A673 (cell line): ENCODE results near the gene KIF23. TPM values are rescaled to one million over a fixed set of nuclear protein-coding genes. Genes with fewer than 3 reads are reported as not detected.

ENCODE experiments used
- BruUV-seq: library from RNA; stranded (reverse); fragments of 400-500 nt; replicated peaks from 2 replicates; lab custom pipeline; 2021; lab: Mats Ljungman, UMichigan
- CTCF ChIA-PET: fragments of 300-600 bp; sonication (Branson Sonifier 250); formaldehyde crosslinking; loops from one replicate; lab custom pipeline; 2022; ENCODE audit warnings: antibody characterized with exemption; lab: Charles Lee
- POLR2A ChIA-PET: fragments of 300-600 bp; sonication (Branson Sonifier 250); formaldehyde crosslinking; loops from one replicate; lab custom pipeline; 2022; ENCODE audit warnings: antibody characterized with exemption; ENCODE audit not compliant: low non-redundant PET; lab: Charles Lee
- DNase-seq: peaks from one replicate; pipeline ENCODE4 v3.0.0-alpha.2; 2015; ENCODE audit warnings: low spot score
- H3K27ac ChIP-seq: fragments of 200-600 bp; sonication (generic); 2 replicates; pipeline ENCODE4 v1.5.1; 2016; ENCODE audit warnings: mixed run types, low read depth, mild to moderate bottlenecking, mixed read lengths, antibody characterized with exemption, low read length; ENCODE audit not compliant: poor library complexity, severe bottlenecking
- H3K27me3 ChIP-seq: fragments of 200-600 bp; sonication (generic); replicated peaks from 2 replicates; pipeline ENCODE4 v1.6.1; 2017; ENCODE audit warnings: mixed run types, low read depth, mild to moderate bottlenecking, mixed read lengths, antibody characterized with exemption, low read length; ENCODE audit not compliant: insufficient read depth, poor library complexity
- H3K36me3 ChIP-seq: fragments of 200-600 bp; sonication (generic); 2 replicates; pipeline ENCODE4 v1.6.1; 2016; ENCODE audit warnings: mixed run types, mild to moderate bottlenecking, mixed read lengths, antibody characterized with exemption, low read length; ENCODE audit not compliant: insufficient read depth, poor library complexity, severe bottlenecking
- H3K4me1 ChIP-seq: fragments of 200-600 bp; sonication (generic); 2 replicates; pipeline ENCODE4 v1.6.1; 2017; ENCODE audit warnings: mixed run types, mild to moderate bottlenecking, mixed read lengths, antibody characterized with exemption, low read length; ENCODE audit not compliant: insufficient read depth, poor library complexity, severe bottlenecking
- H3K4me3 ChIP-seq: fragments of 200-600 bp; sonication (generic); 2 replicates; pipeline ENCODE4 v1.5.1; 2016; ENCODE audit warnings: low read depth, mixed run types, mild to moderate bottlenecking, mixed read lengths, low read length; ENCODE audit not compliant: poor library complexity, severe bottlenecking
- H3K9me3 ChIP-seq: fragments of 200-600 bp; sonication (generic); 2 replicates; pipeline ENCODE4 v1.6.1; 2016; ENCODE audit warnings: mixed run types, low read depth, mild to moderate bottlenecking, mixed read lengths, antibody characterized with exemption, low read length; ENCODE audit not compliant: poor library complexity, severe bottlenecking
- EZH2 ChIP-seq: fragments of 200-600 bp; sonication (generic); IDR thresholded peaks from 2 replicates; pipeline ENCODE4 v1.6.1; 2017; ENCODE audit warnings: borderline replicate concordance, low read depth, mild to moderate bottlenecking, mixed read lengths, antibody characterized with exemption, low read length; ENCODE audit not compliant: poor library complexity, severe bottlenecking
- intact Hi-C: fragments of 100-400 bp; cut with micrococcal nuclease; formaldehyde crosslinking; loops from one replicate; pipeline ENCODE4 v1.10.0; 2022; ENCODE audit not compliant: unreplicated experiment
- total RNA-seq: library from RNA; stranded (reverse); gene quantifications from 2 replicates; pipeline ENCODE4 v1.2.3, GENCODE V29; 2021
- TF ChIP-seq, protein P1 (sequence below): fragments of 300-800, 200-600 bp; sonication (generic); conservative IDR thresholded peaks from 2 replicates; pipeline ENCODE4 v1.5.1; 2017; ENCODE audit warnings: low read depth, mild to moderate bottlenecking, antibody characterized with exemption, low read length, moderate library complexity, mixed read lengths

KIF23 gene
- total RNA-seq, 1 experiment from 2014 or later, result 124 TPM

- Histone ChIP-seq H3K36me3 (no peaks in the 10 kb centered on the region), H3K4me1 (no peaks in the 10 kb centered on the region), H3K9me3 (no peaks in the 10 kb centered on the region), H3K27ac (no peak overlapping the region), H3K27me3 (no peaks in the 10 kb centered on the region), H3K4me3 (no peak overlapping the region)
- TF ChIP-seq, protein P1, sequence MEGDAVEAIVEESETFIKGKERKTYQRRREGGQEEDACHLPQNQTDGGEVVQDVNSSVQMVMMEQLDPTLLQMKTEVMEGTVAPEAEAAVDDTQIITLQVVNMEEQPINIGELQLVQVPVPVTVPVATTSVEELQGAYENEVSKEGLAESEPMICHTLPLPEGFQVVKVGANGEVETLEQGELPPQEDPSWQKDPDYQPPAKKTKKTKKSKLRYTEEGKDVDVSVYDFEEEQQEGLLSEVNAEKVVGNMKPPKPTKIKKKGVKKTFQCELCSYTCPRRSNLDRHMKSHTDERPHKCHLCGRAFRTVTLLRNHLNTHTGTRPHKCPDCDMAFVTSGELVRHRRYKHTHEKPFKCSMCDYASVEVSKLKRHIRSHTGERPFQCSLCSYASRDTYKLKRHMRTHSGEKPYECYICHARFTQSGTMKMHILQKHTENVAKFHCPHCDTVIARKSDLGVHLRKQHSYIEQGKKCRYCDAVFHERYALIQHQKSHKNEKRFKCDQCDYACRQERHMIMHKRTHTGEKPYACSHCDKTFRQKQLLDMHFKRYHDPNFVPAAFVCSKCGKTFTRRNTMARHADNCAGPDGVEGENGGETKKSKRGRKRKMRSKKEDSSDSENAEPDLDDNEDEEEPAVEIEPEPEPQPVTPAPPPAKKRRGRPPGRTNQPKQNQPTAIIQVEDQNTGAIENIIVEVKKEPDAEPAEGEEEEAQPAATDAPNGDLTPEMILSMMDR, result peak; percentile 63
- TF ChIP-seq EZH2, result no peak
- POLR2A ChIA-PET, result no interaction called here
- intact Hi-C loops, result loop anchor here (5.0 kb wide), 1 partner anchor 353 kb away; no protein-coding TSS in a partner anchor
- CTCF ChIA-PET, result interaction anchor here (1.0 kb wide), 1 partner anchor 351 kb away, joined by 3 read pairs; no protein-coding TSS in a partner anchor
- no TSS peak for BruUV-seq
- DNase-seq, result peak; percentile 62
These were observed 3.8 kb upstream of the KIF23 start for GRCh38 chr15:69410248-69410874.

DNA sequence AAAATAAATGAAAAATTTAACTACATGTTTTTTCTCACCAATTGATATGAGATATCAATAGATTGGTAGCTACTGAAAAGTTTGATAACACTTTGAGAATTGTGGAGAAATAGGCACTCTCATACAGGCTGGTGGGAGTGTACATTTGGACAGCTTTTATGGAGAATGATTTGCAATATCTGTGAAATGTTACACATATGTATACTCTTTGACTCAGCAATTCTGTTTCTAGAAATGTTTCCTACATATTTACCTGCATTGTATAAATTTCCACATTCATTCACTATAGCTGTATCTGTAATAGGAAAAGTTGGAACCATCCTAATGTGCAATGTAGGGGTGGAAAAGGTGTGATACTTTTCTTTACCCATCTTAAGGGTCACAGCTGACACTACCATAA, 1.9 kb upstream of the KIF23 start:
- Histone ChIP-seq H3K4me3 (no peak overlapping the region), H3K27me3 (no peaks in the 10 kb centered on the region), H3K4me1 (peaks cover 7% of the 10 kb centered on the region), H3K27ac (no peak overlapping the region), H3K36me3 (peaks cover 13% of the 10 kb centered on the region), H3K9me3 (no peaks in the 10 kb centered on the region)
- DNase-seq, result no peak
- POLR2A ChIA-PET, result no interaction called here
- no peak for TF ChIP-seq EZH2
- TF ChIP-seq, protein P1, result no peak
- CTCF ChIA-PET, result no interaction called here
- intact Hi-C loops, result loop anchor here (5.0 kb wide), 1 partner anchor 355 kb away; no protein-coding TSS in a partner anchor
- no TSS peak for BruUV-seq

- Histone ChIP-seq H3K4me1 (peaks cover 7% of the 10 kb centered on the region), H3K4me3 (no peak overlapping the region), H3K27ac (no peak overlapping the region), H3K36me3 (peaks cover 17% of the 10 kb centered on the region), H3K27me3 (no peaks in the 10 kb centered on the region), H3K9me3 (no peaks in the 10 kb centered on the region)
- no peak for DNase-seq
- TF ChIP-seq, protein P1, result no peak
- no peak for TF ChIP-seq EZH2
- ChIA-PET CTCF (no interaction called here), POLR2A (no interaction called here)
- BruUV-seq, result no TSS peak
- intact Hi-C loops, result loop anchor here (5.0 kb wide), 1 partner anchor 355 kb away; no protein-coding TSS in a partner anchor
These were observed 1.4 kb upstream of the KIF23 start for GRCh38 chr15:69412701-69413100.
